ENCODE measurements around the gene SDK1. TPM values are rescaled to one million over a fixed set of nuclear protein-coding genes. Genes with fewer than 3 reads are reported as not detected.

SDK1 gene
- total RNA-seq, 1 donor from 2014 or later: 10.9 TPM

DNA sequence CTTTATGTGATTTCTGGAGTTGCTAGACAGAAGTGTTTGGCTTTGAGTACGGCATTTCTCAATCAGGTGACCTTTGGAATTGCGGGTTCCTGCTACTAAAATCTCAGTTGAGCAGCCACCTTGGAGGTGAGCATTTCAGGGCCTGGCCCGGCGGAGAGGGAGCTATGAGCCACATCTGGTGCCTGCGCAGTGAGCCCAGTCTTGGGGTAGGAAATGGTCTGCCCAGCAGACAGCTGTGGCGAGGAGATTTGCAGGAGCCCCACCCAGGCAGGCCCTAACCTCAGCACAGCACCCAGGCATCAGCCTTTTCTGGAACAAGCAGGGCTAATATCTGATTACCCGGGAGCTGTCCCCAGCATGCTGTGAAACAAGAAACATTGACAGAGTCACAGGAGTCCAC is 833.2 kb downstream of the SDK1 start:
- TF ChIP-seq CTCF (IDR thresholded peaks at IDR 0.05): no peak
- DNase-seq (ENCODE audit: low spot score): peak; percentile 61
- no peaks in the 10 kb centered on the region for H3K4me1 Mint-ChIP-seq (ENCODE audit: low read depth)
- no peak overlapping the region for H3K4me3 Mint-ChIP-seq (ENCODE audit: unreplicated experiment)
- H3K27me3 Mint-ChIP-seq (ENCODE audit: low read depth): no peaks in the 10 kb centered on the region
- H3K27ac Mint-ChIP-seq (ENCODE audit: unreplicated experiment): no peak overlapping the region
- H3K36me3 Mint-ChIP-seq (ENCODE audit: low read depth): peaks cover 2% of the 10 kb centered on the region
- H3K9me3 Mint-ChIP-seq (ENCODE audit: low read depth): no peaks in the 10 kb centered on the region

- TF ChIP-seq CTCF (IDR thresholded peaks at IDR 0.05): no peak
- Mint-ChIP-seq H3K27me3 (ENCODE audit: low read depth) (no peaks in the 10 kb centered on the region), H3K4me1 (ENCODE audit: low read depth) (no peaks in the 10 kb centered on the region), H3K27ac (ENCODE audit: unreplicated experiment) (no peak overlapping the region), H3K36me3 (ENCODE audit: low read depth) (peaks cover 2% of the 10 kb centered on the region), H3K9me3 (ENCODE audit: low read depth) (no peaks in the 10 kb centered on the region), H3K4me3 (ENCODE audit: unreplicated experiment) (no peak overlapping the region)
- peak; percentile 75 for DNase-seq (ENCODE audit: low spot score)
Measured at GRCh38 chr7:4134631-4135030, 833.6 kb downstream of the SDK1 start.

- H3K4me1 Mint-ChIP-seq (ENCODE audit: low read depth): no peaks in the 10 kb centered on the region
Measured at GRCh38 chr7:4135301-4135700, 834.2 kb downstream of the SDK1 start.

GRCh38 chr7:4136036-4136435 is 835.0 kb downstream of the SDK1 start:
- peaks cover 2% of the 10 kb centered on the region for H3K36me3 Mint-ChIP-seq (ENCODE audit: low read depth)
- no peaks in the 10 kb centered on the region for H3K4me1 Mint-ChIP-seq (ENCODE audit: low read depth)
- DNase-seq (ENCODE audit: low spot score): peak; percentile 25
- TF ChIP-seq CTCF (IDR thresholded peaks at IDR 0.05): no peak
- no peaks in the 10 kb centered on the region for H3K27me3 Mint-ChIP-seq (ENCODE audit: low read depth)
- H3K27ac Mint-ChIP-seq (ENCODE audit: unreplicated experiment): no peak overlapping the region
- H3K4me3 Mint-ChIP-seq (ENCODE audit: unreplicated experiment): no peak overlapping the region
- H3K9me3 Mint-ChIP-seq (ENCODE audit: low read depth): no peaks in the 10 kb centered on the region

More at GRCh38 chr7:4135301-4135700, 834.2 kb downstream of the SDK1 start:
- peak; percentile 30 for DNase-seq (ENCODE audit: low spot score)
- no peak overlapping the region for H3K27ac Mint-ChIP-seq (ENCODE audit: unreplicated experiment)
- no peak overlapping the region for H3K4me3 Mint-ChIP-seq (ENCODE audit: unreplicated experiment)
- peaks cover 2% of the 10 kb centered on the region for H3K36me3 Mint-ChIP-seq (ENCODE audit: low read depth)
- TF ChIP-seq CTCF (IDR thresholded peaks at IDR 0.05): no peak
- H3K9me3 Mint-ChIP-seq (ENCODE audit: low read depth): no peaks in the 10 kb centered on the region
- no peaks in the 10 kb centered on the region for H3K27me3 Mint-ChIP-seq (ENCODE audit: low read depth)

DNA sequence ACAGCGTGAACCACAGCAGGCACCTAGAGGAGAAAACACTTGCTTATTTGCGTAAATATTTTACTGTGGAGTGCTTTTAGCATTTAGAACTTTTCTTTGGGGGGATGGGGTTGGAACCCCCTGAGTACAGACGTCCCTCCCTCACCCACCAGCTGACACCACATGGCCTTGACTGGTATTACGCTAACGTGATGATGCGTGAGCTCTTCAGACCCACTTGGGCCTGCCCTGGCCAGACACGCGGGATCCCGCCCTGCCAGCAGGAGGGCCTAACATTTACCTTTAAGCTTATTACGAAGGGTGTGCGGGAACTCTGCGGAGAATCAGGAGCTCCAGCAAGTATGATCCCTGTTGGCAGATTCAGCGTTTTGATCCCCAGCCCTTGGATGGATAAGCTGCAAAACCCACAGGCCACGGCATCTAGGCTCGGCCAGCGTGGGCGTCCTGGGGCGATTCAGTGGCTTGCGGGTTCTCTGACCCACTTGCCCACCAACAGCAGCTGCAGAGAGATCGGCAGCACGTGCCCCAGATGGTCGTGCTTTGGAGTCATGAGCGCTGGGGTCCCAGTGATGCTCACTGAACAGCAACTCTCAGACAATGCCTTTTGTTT is 835.6 kb downstream of the SDK1 start:
- peak; percentile 50 for DNase-seq (ENCODE audit: low spot score)
- Mint-ChIP-seq H3K4me3 (ENCODE audit: unreplicated experiment) (no peak overlapping the region), H3K27ac (ENCODE audit: unreplicated experiment) (no peak overlapping the region), H3K9me3 (ENCODE audit: low read depth) (no peaks in the 10 kb centered on the region), H3K36me3 (ENCODE audit: low read depth) (peaks cover 2% of the 10 kb centered on the region), H3K27me3 (ENCODE audit: low read depth) (no peaks in the 10 kb centered on the region), H3K4me1 (ENCODE audit: low read depth) (no peaks in the 10 kb centered on the region)
- no peak for TF ChIP-seq CTCF (IDR thresholded peaks at IDR 0.05)

Data from chondrocyte (in vitro differentiated cells).